HT1080 (cell line): ENCODE results near the gene CARS1. TPM values are rescaled to one million over a fixed set of nuclear protein-coding genes. Genes with fewer than 3 reads are reported as not detected.
"Not testable (repeated sequence)": the region's sequence is repeated elsewhere in the genome, so short reads cannot be mapped to it uniquely, and the experiment has no call there.

Experiments
- DNase-seq: peaks from one replicate; pipeline ENCODE4 v3.0.0-alpha.2; 2015; ENCODE audit warnings: low read depth
- total RNA-seq: library from RNA; depleted of rRNA; stranded (reverse); fragments of >200 nt; shearing (Covaris generic); gene quantifications from 2 replicates; pipeline ENCODE4 v1.2.3, GENCODE V29; 2014

CARS1 gene
- total RNA-seq, 1 experiment from 2014 or later, result 83.1 TPM

DNA sequence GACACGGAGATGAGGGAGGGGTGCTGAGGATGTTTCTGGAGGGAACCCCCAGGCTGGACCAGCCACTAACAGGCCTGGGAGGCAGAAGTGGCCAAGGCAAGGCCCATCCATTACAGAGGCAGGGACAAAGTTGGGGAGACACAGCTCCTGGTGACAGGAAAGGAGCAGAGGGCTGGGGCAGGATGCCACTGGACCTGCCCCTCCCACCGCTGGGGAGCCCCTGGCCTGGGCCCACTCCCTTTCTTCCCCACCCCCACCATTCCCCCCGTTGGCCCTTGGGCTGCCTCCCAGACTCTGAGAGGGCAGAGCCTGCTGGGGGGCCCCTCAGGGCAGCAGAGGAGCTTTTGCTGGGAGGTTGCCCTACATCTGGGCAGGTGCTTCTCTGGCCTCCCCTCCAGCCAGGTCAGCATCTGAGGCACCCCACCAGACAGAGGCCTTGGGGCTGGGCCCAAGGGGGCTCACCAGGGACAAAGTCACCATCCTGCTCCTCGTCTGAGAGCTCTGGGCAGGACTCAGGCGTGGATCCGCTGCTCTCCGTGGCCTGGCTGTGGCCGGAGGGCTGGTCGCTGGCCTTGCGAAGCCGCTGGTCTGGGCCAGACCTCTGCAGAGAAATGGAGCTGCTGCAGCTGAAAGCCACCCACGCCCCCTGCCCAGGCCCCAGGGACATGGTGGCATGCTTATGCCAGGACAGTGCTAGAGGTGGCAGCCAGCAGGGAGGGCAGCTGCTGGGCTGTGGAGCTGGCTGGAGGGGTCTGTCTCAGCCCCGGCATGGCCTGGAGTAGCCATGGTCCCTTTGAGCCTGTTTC lies 33.1 kb upstream of the CARS1 start:
- no peak for DNase-seq

DNA sequence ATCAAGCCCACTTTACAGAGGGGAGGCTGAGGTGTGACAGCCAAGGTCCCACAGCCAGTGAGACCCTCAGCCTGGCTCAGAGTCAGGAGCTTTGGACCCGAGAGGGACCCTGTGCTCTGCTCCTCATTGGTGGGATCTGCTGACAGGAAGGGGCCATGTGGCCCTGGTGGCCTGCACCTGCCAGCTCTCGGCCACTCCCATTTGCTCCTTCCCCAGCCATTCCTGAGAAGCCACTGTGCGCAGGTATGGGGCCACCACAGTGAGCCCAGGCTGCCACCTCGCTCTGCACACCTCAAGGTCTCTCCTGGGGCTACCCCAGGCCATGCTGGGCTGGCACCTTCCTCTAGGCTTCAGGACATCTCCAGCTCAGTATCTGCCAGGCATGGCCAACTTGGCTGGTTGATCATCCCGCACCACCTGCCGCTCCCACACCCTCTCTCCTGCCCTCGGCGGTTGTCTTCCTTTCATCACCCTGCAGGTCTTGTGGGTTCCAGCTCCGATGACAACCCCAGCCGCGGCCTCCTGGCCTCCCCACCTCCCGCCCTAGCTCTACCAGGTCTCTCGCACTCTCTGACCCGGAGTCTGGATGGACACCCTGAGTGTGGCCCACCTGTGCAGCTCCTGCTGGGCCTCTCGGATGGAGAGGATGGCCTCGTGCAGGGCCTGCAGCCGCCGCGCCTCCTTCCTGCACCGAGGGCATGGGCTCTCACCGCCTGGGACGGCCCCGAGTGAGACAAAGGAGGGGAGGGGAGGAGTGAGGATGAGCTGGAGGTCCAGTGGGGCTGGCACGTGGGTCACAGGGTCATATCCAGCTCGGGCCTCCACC lies 32.2 kb upstream of the CARS1 start:
- DNase-seq, result no peak

DNA sequence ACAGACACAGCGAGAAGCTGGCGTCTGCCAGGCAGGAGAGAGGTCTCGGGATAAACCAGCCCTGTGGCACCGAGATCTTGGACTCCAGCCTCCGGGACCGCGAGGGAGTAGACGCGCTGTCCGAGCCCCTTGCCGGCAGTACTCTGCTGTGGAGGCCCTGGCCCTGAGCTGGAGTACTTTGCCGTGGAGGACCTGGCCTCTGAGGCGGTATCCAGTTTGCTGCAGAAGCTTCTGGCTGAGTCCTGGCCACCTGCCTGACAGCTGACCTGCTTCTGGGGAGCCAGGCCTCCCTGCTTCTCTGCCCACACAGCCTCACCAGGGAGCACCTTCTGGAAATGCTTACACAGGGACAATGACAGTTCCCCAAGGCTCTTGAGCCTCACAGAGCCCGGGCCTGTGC lies 31.6 kb upstream of the CARS1 start:
- DNase-seq, result no peak

DNA sequence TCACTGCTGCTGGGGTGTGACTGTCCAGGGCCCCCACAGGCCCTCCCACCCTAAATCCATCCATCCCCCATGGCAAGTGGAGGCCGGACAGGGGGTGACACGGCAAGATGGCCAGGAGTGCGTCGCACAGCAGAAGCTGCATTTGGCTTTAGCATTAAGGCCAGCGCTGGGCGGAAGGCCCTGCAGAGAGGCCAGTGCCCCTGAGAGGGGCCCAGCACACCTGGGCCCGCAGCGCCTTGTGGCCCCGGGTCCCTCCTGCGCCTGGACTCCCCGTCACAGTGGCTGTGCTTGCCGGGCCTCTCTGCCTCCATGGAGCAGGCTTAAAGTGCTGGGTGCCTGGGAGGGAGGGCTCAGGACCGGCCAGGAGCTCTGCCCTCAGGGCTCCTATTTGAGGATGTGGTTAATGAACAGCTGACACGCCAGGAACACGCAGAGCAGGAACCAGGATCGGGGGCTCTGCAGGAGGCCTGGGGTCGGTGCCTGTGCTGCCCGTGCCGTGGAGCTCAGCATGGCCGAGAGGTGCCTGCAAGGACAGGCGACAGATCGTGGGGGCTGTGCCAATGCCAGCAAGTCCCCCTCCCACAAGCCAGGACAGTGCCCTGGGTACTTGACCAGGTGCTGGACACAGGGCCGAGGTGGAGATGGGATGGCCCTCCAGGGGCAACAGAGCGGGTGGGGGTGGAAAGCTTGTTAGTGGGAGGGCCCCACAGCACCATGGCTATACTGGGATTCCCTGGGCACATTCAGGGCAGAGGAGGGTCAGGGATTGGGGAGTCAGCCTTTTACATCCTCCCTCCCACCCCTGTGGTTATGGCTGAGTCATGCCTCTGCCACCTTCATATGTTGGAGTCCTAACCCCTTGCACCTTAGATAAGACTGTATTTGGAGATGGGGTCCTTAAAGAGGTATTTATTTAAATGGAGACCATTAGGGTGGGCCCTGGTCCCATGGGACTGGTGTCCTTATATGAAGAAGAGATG lies 30.9 kb upstream of the CARS1 start:
- DNase-seq, result peak; percentile 72

DNA sequence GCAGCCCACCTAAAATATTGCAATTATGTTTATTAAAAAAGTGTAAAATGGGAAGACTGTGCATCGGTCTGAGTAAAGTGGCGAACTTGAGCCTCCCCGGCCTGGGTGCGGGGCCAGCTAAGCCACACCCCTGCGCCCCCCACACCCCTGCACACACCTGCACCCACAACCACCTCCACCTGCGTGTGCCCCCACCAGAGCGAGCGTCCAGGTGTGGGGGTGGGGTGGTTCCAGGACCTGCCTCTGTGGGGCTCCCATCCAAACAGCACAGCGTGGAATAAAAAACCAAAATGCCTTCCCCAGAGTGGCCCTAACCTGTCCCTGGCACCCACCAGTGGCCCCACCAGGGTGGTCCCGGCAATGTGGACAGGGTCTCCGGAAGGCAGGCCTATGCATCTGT lies 30.1 kb upstream of the CARS1 start:
- DNase-seq, result no peak

DNA sequence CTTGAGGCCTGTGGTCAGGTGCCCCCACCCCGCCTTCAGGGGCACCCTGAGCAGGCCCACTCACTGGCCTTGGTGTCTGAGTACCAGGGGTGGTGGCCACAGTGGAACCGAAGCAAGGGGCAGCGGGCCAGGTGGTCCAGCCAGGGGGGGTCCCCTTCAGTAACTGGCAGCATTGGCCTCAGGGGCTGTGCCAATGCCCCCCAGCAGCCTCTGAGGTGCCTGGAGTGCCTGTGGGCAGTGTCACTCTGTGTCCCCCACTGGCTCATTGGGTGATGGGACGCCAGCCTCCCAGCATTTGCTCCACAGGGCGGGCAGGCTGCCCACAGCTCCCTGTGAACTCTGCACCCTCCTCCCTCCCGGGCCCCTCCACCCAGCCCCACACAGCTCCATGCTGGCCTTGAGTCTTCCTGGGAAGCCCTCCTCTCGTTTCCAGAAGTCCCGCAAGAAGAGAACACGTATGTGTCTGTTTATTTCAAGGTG lies 29.5 kb upstream of the CARS1 start:
- DNase-seq, result no peak

DNA sequence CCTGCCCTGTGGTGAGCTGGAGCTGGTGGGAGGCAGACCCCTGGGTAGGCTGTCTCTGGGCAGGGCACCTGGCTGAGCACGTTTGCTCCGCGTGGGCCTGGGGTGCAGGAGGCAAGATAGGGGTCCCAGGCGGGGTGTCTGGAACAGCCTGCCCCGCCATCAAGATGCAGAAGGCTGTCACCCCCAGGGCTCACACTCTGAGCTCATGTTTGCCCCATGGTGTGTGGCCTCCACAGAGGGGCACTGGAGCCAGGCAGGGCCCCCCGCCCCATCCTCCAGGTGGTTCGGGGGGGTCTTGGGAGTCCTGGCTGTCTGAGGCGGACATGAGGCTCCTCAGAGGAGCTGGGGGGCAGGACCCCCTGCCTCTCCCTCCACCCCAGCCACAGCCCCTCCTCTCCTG lies 28.9 kb upstream of the CARS1 start:
- DNase-seq, result no peak

DNA sequence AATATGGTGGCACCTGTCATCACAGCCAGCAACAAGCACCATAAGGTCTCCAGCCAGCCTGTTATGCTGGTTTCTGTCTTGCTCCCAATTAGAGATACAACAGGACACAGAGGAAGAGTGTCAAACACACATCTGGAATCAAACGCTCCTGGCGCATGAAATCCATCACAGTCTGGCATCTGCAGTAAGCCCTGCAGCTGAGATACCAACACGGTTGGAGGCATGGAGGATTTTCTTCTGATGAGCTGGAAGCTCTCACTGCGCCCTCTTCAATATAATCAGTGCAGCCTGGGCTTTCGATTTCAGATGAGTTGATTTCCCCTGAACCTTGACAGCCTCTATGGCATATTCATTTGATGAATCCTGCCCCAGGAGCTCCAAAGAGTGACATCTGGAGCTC lies 27.8 kb upstream of the CARS1 start:
- DNase-seq, result no peak

DNA sequence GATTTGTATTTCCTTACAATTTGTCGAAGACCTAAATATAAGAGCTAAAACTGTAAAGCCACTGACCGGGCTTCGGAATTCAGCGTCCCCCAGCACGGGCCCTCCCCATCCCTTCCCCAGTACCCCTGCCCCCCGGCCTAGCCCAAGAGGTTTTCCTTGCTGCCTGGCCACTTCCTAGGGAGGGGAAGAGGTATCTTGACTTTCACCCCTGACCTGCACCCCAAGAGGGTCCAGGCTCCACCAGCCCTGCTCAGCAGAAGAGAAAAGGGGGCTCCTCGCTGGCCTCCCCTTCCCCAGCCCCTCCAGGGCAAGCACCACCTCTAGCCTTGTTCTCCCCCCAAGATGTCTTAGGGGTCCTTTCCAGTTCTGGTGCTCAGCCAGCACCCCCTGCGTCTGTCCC lies 26.1 kb upstream of the CARS1 start:
- DNase-seq, result no peak

DNA sequence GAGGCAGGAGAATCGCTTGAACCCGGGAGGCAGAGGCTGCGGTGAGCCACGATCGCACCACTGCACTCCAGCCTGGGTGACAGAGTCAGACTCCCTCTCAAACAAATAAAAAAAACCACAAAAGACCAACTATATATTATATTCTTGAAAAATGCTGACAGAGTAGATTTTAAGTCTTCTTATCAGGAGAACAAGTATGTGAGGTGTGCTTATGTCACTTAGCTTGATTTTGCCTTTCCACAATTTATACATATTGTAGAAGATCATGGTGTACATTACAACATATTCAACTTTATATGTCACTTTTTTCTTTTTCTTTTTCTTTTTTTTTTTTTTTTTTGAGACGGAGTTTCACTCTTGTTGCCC lies 24.1 kb upstream of the CARS1 start:
- no peak for DNase-seq

DNA sequence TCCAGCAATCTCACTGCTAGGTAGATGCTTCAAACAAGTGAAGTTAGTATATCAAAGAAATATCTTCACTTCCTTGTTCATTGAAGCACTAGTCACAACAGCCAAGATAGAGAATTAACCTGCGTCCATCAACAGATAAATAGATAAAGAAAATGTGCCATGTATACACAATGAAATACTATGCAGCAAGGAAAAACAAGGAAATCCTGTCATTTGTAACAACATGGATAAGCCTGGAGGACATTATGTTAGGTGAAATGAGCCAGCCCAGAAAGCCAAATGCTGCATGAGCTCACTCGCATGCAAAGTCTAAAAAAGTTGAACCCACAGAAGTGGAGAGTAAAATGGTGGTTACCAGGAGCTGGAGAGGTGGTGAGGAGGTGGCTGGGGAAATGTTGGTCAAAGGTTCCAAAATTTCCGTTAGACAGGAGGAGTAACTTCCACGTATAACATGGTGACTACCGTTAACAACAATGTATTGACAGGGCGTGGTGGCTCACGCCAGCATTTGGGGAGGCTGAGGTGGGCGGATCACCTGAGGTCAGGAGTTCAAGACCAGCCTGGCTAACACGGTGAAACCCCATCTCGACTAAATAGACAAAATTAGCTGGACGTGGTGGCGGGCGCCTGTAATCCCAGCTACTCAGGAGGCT lies 23.6 kb upstream of the CARS1 start:
- no peak for DNase-seq

DNA sequence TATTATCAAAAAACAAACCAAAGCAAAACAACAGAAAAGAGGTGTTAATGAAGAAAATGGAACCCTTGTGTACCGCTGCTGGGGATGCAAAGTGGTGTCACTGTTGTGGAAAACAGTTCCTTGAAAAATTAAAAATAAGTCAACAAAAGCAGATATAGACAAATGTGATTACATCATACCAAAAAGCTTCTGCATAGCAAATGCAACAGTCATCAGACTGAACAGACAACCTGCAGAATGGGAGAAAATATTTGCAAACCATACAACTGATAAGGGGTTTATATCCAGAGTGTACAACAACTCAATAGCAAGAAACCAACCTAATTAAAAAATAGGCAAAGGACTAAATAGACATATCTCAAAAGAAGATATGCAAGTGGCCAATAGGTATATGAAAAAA lies 22.9 kb upstream of the CARS1 start:
- no peak for DNase-seq

DNA sequence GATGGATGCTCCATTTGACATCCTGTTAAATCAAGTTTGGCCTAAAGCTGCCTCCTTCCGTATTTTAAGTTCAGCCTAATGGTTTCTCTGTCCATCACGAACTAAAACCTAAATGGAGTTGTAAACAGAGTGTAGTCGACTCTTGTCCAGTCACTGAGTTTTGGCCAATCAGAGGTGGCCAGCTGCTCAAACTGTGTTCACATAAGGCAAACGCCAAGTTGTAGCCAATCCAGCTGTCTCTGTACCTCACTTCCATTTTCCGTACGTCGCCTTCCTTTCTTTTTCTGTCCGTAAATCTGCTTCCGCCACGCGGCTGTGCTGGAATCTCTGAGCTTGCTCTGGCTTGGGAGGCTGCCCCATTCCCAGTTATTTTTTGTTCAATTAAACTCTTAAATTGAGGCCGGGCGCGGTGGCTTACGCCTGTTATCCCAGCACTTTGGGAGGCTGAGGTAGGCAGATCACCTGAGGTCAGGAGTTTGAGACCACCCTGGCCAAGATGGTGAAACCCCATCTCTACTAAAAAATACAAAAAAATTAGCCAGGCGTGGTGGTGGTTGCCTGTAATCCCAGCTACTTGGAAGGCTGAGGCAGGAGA lies 20.7 kb upstream of the CARS1 start:
- DNase-seq, result no peak

DNA sequence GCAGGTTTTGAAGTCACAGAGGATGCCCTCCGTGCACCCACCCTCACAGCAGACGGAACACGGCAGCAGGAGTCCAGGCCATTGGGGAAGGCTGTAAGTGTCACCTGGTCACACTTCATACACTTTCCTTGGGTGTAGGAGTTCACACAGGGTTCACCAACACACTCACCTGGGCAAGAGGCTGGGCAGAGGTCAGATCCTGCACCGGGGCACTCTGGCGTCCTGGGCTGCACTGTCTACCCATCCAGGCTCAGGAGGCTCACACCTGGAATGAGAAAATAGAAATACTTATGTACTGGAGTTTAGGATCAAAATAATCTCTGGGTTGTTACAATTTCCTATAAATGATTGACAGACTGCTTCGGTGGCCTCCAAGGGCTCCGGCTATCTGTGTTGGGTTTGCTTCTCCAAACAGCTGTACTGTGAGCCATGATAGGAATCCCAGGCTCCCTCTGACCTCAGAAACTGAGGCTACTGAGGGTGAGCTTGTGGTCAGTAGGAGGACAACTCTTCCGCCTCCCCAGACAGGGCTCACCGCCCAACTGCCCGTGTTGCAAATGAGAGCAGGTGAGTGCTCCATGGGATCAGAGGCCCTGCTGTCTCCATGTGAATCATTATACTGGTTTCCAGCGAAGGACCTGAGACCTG lies 20.1 kb upstream of the CARS1 start:
- no peak for DNase-seq

DNA sequence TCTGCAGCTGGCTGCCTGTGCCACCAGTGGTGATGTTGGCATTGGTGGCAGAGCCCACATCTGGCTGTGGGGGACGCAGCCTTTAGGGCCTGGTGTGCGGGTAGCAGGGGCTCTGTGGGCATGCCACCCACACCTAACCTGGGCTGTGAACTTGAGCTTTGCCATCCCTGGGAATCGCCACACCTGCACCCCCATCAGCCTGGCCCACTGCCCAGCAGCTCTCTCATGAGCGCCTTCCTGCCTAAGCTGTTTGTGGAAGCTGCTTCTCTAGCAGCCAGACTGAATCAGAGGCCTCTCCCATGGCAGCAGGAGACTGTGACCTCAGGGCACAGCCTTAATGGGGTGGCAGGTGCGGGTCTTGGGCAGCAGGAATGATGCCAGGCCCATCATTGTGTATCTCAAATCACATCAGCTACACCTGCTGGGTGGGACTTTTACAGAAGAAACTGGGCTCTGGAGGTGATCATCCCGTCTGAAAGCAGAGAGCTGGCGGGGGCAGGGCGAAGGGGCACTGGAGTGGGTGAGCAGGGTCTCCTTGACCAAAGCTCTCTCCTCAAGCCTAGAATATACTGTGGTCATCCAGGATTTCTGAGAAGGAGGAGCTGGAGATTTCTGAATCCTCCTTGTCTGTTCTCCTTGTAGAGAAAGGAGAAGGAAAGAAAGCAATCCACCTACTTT lies 17.8 kb upstream of the CARS1 start:
- DNase-seq, result no peak

DNA sequence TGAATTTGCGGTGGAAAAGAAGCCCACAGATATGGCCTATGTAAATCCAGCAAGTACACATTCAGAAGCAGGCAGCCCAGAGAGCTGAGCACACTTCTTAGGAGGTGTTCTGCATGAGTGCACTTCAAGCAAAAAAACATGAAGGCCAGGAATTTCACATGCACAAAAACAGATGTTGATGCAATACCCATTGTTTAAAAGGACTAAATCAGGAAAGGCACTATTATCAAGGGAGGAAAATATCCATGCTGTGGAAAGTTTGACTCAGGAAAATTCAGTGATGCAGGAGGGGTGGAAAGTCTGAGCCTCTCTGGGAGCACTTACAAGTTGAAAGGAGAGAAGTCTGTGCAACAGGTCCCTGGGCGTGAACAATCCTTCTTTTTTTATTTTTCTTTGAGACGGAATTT lies 15.8 kb upstream of the CARS1 start:
- DNase-seq, result no peak

DNA sequence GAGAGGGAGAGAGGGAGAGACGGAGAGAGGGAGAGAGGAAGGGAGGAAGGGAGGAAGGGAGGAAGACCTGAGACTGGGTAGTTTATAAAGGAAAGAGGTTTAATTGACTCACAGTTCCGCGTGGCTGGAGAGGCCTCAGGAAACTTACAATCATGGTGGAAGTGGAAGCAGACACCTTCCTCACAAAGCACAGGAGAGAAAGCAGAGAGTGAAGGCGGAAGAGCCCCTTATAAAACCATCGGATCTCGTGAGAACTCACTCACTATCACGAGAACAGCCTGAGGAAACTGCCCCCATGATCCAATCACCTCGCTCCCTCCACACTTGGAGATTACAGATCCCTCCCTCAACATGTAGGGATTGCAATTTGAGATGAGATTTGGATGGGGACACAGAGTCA lies 12.2 kb upstream of the CARS1 start:
- no peak for DNase-seq

DNA sequence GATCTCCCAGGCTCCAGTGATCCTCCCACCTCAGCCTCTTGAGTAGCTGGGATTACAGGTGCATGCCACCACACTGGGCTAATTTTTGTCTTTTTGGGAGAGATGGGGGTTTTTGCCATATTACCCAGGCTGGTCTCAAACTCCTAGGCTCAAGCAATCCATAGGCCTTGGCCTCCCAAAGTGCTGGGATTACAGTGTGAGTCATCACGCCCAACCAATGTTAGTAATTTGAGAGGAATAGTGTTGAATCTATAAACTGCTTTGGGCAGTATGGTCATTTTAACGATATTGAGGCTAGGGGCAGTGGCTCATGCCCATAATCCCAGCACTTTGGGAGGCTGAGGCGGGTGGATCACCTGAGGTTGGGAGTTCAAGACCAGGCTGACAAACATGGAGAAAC lies 9.1 kb upstream of the CARS1 start:
- peak; percentile 46 for DNase-seq

DNA sequence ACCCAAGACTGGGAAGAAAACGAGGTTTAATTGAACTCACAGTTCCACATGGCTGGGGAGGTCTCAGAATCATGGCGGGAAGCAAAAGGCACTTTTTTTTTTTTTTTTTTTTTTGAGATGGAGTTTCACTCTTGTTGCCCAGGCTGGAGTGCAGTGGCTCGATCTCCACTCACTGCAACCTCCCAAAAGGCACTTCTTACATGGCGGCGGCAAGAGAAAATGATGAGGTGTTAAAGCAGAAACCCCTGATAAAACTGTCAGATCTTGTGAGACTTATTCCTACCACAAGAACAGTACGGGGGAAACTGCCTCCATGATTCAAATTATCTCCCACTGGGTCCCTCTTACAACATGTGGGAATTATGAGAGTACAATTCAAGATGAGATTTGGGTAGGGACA lies 7.5 kb upstream of the CARS1 start:
- not testable (repeated sequence) for DNase-seq
